Erythroblast (primary cell): ENCODE data around the gene ARHGAP26.

ENCODE experiments used
- GATA1 ChIP-seq: IDR thresholded peaks from 2 replicates; pipeline ENCODE4 v1.6.1; 2011; ENCODE audit warnings: low read depth, mild to moderate bottlenecking, control low read depth, low read length, moderate library complexity
- POLR2A ChIP-seq: IDR thresholded peaks from 2 replicates; pipeline ENCODE4 v1.6.1; 2011; ENCODE audit warnings: mild to moderate bottlenecking, low read length

- TF ChIP-seq POLR2A (no peak), GATA1 (no peak)
These were observed 143.7 kb downstream of the ARHGAP26 start for GRCh38 chr5:142913728-142914338.
